ENCODE data around the gene B4GALNT2. TPM values are rescaled to one million over a fixed set of nuclear protein-coding genes. Genes with fewer than 3 reads are reported as not detected.
"Not testable (repeated sequence)": the region's sequence is repeated elsewhere in the genome, so short reads cannot be mapped to it uniquely, and the experiment has no call there.

The B4GALNT2 gene
- polyA plus RNA-seq, 10 donors, result 0.05 to 0.22 (median 0.12) TPM

GRCh38 chr17:49120166-49120565 lies 12.4 kb upstream of the B4GALNT2 start:
- no peak for DNase-seq

GRCh38 chr17:49121696-49122292 lies 10.8 kb upstream of the B4GALNT2 start:
- no peak for DNase-seq

- DNase-seq, result no peak
Observed at GRCh38 chr17:49122566-49122965, 10.0 kb upstream of the B4GALNT2 start.

GRCh38 chr17:49123061-49123460 lies 9.5 kb upstream of the B4GALNT2 start:
- DNase-seq, result no peak

- no peak for DNase-seq
Observed at GRCh38 chr17:49125449-49125848, 7.1 kb upstream of the B4GALNT2 start.

GRCh38 chr17:49126183-49126859 lies 6.2 kb upstream of the B4GALNT2 start:
- DNase-seq, result not testable (repeated sequence)

GRCh38 chr17:49129359-49129950 lies 3.1 kb upstream of the B4GALNT2 start:
- DNase-seq, result not testable (repeated sequence)

- no peak for DNase-seq
Observed at GRCh38 chr17:49130891-49131290, 1.7 kb upstream of the B4GALNT2 start.

- DNase-seq, result no peak
Observed at GRCh38 chr17:49132317-49132698, 261 bp upstream of the B4GALNT2 start.

- no peak for DNase-seq
Observed at GRCh38 chr17:49136335-49136734, 3.8 kb downstream of the B4GALNT2 start.

GRCh38 chr17:49145654-49146053 lies 13.1 kb downstream of the B4GALNT2 start:
- DNase-seq, result not testable (repeated sequence)

- peak in 1 of 3 donors; percentile 97 for DNase-seq
Observed at GRCh38 chr17:49146620-49147306, 14.2 kb downstream of the B4GALNT2 start.

GRCh38 chr17:49148171-49148570 lies 15.6 kb downstream of the B4GALNT2 start:
- no peak for DNase-seq

- no peak for DNase-seq
Observed at GRCh38 chr17:49151996-49152395, 19.4 kb downstream of the B4GALNT2 start.

GRCh38 chr17:49156256-49156655 lies 23.7 kb downstream of the B4GALNT2 start:
- DNase-seq, result no peak

- no peak for DNase-seq
Observed at GRCh38 chr17:49157784-49158183, 25.2 kb downstream of the B4GALNT2 start.

- DNase-seq, result no peak
Observed at GRCh38 chr17:49162866-49163265, 30.3 kb downstream of the B4GALNT2 start.

GRCh38 chr17:49165143-49165542 lies 32.6 kb downstream of the B4GALNT2 start:
- DNase-seq, result no peak

GRCh38 chr17:49168706-49169105 lies 36.1 kb downstream of the B4GALNT2 start:
- no peak for DNase-seq

GRCh38 chr17:49170216-49170615 lies 37.6 kb downstream of the B4GALNT2 start:
- DNase-seq, result no peak

- DNase-seq, result not testable (repeated sequence)
Observed at GRCh38 chr17:49170711-49171110, 38.1 kb downstream of the B4GALNT2 start.

GRCh38 chr17:49175978-49176377 lies 43.4 kb downstream of the B4GALNT2 start:
- DNase-seq, result not testable (repeated sequence)

- DNase-seq, result peak; percentile 28 to 52 (median 38)
Observed at GRCh38 chr17:49180303-49180702, 47.7 kb downstream of the B4GALNT2 start.
